Measurements from ENCODE around the gene ADAMTS2.
"Not testable (repeated sequence)": the region's sequence is repeated elsewhere in the genome, so short reads cannot be mapped to it uniquely, and the experiment has no call there.

ADAMTS2 gene

DNA sequence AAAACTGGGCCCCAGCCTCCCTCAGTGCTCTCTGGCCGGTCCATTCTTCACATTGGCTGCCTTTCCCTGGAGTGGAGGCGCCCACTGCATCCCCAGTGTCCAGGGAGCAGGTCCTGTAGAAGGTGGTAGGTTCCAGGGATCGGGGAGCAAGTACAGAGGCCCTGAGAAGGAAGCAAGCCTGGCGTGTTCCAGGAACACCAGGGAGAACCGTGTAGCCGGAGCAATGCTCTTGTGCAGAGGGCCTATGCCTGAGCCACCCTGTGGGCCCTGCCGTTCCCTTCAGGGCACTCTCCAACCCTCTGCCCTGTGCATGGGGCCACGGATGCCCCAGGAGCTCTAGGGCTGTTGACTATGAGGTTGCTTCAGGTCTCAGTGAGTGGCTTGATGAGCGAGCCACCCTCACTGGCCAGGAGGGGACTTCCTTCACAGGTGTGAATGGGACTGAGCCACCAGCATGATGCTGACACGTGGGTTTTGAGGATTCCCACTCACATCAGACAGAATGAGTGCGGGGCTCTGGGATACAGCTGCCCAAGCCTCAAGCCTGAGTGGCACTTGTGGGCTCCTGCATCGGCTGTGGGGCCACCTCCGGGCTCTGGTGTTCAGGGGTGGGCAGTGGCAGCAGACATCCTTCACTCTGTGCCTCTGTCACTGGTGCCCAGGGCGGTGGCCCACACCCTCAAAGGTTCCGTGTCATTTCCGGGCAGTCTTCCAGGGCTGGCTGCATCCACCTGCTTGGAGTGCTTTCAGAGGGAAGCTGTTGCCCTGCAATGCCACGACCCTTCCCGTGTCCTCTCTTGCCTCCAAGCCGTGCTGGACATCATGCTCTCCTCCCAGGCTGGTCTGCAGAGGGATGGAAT lies 54.4 kb downstream of the ADAMTS2 start:
- TF ChIP-seq, protein P1, sequence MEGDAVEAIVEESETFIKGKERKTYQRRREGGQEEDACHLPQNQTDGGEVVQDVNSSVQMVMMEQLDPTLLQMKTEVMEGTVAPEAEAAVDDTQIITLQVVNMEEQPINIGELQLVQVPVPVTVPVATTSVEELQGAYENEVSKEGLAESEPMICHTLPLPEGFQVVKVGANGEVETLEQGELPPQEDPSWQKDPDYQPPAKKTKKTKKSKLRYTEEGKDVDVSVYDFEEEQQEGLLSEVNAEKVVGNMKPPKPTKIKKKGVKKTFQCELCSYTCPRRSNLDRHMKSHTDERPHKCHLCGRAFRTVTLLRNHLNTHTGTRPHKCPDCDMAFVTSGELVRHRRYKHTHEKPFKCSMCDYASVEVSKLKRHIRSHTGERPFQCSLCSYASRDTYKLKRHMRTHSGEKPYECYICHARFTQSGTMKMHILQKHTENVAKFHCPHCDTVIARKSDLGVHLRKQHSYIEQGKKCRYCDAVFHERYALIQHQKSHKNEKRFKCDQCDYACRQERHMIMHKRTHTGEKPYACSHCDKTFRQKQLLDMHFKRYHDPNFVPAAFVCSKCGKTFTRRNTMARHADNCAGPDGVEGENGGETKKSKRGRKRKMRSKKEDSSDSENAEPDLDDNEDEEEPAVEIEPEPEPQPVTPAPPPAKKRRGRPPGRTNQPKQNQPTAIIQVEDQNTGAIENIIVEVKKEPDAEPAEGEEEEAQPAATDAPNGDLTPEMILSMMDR (IDR thresholded peaks at IDR 0.05; ENCODE audit: insufficient read depth, missing control alignments): no peak
- DNase-seq (ENCODE audit: insufficient read length, low spot score) (no peak), FAIRE-seq (no peak)

GRCh38 chr5:179289756-179290385 lies 55.4 kb downstream of the ADAMTS2 start:
- TF ChIP-seq, protein P1 (IDR thresholded peaks at IDR 0.05; ENCODE audit: insufficient read depth, missing control alignments): no peak
- FAIRE-seq (no peak), DNase-seq (ENCODE audit: insufficient read length, low spot score) (no peak)

DNA sequence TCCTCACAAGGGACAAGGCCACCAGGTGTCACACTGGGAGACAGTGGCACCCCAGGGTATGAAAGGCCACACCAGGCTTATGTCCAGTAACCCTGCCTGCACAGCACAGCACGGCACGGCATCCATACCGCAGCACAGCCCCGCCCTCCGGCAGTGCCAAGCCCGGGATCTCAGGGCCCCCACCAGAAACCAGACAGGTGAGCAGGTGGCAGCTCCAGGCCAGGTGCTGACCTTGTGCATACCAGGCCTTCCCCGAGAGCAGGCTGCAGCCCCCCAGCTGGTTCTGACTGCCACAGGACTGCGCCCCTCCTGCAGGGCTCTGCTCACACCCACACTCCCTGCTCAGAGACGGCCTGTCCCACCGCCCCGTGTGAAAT lies 56.5 kb downstream of the ADAMTS2 start:
- TF ChIP-seq, protein P1 (IDR thresholded peaks at IDR 0.05; ENCODE audit: insufficient read depth, missing control alignments): no peak
- DNase-seq (ENCODE audit: insufficient read length, low spot score) (no peak), FAIRE-seq (no peak)

DNA sequence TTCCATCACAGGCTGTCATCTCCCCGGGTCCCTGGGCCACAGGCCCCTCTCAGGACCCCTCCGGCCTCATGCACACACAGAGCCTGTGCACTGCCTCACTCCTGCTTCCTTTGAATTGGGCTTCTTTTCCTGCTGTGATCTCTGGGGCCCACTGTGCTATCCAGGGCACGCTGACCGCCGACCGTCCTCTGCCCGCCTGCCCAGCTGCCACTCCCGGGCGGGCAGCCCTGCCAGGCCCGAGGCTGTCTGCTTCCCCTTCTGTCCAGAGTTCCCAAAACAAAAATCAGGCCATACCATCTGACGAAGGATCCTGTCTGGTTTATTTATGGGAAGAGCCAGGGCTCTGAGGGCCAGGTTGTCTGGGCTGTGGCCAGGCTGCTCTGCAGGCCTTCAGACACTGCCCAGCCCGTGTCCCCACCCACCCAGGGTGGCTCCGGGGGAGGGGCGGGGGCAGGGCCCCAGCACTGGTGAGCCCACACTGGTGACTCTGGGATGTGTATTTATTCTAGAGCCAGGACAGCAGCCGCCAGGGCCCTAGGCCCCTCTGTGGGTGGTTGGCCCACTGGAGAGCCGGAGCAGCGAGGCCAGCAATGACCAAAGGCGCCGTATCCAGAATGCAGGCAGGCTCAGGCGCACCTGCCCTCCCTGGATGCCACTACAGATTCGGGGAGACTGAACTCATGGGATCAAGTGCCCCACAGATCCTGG lies 57.0 kb downstream of the ADAMTS2 start:
- TF ChIP-seq, protein P1 (IDR thresholded peaks at IDR 0.05; ENCODE audit: insufficient read depth, missing control alignments): no peak
- no peak for FAIRE-seq
- DNase-seq (ENCODE audit: insufficient read length, low spot score): no peak

DNA sequence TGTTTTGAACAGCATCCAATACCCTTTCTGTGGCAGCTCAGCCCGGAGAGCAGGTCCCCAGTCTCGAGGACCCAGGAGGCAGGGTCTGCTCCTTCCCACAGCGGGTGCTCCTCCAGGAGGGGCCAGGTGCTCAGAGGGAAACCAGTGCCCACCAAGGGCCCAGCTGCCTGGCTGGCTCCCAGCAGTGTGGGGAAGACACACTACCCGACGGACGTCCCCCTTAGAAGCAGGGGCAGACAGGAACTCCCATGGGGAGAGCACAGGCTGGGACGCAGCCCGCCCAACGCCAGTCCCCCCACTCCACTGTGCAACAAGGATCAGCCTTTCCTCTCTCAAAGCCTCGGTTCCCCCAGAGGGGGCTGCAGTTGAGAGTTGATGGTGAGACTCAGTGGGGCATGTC lies 57.6 kb downstream of the ADAMTS2 start:
- no peak for DNase-seq (ENCODE audit: insufficient read length, low spot score)
- no peak for FAIRE-seq
- TF ChIP-seq, protein P1 (IDR thresholded peaks at IDR 0.05; ENCODE audit: insufficient read depth, missing control alignments): no peak

DNA sequence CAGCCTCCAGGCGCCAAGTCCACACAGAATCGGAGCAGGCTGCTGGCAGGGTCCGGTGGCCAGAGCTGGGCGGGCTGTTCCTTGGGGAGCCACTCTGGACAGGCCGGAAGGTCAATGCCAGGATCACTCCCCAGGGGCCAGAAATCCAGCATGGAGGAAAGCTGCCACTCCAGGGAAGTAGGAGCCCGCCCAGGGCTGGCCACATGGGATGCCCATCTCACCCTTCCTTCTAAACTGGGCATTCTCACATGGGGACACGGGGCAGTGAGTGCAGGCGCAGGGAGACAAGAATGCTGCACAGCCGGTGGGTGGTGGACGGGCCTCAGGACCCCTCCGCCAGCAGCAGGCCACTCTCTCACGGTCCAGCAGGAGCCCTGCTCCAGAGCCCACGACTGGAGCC lies 58.2 kb downstream of the ADAMTS2 start:
- no peak for FAIRE-seq
- no peak for DNase-seq (ENCODE audit: insufficient read length, low spot score)
- TF ChIP-seq, protein P1 (IDR thresholded peaks at IDR 0.05; ENCODE audit: insufficient read depth, missing control alignments): no peak

- not testable (repeated sequence) for DNase-seq (ENCODE audit: insufficient read length, low spot score); FAIRE-seq
Observed at GRCh38 chr5:179285776-179286162, 59.5 kb downstream of the ADAMTS2 start.
